ENCODE data around the gene KAZN. TPM values are rescaled to one million over a fixed set of nuclear protein-coding genes. Genes with fewer than 3 reads are reported as not detected.

KAZN gene
- 3.3 to 4.2 TPM (median 3.7 TPM) in 5 replicates for total RNA-seq (2022; extraction: Qiagen RNA extraction)

DNA sequence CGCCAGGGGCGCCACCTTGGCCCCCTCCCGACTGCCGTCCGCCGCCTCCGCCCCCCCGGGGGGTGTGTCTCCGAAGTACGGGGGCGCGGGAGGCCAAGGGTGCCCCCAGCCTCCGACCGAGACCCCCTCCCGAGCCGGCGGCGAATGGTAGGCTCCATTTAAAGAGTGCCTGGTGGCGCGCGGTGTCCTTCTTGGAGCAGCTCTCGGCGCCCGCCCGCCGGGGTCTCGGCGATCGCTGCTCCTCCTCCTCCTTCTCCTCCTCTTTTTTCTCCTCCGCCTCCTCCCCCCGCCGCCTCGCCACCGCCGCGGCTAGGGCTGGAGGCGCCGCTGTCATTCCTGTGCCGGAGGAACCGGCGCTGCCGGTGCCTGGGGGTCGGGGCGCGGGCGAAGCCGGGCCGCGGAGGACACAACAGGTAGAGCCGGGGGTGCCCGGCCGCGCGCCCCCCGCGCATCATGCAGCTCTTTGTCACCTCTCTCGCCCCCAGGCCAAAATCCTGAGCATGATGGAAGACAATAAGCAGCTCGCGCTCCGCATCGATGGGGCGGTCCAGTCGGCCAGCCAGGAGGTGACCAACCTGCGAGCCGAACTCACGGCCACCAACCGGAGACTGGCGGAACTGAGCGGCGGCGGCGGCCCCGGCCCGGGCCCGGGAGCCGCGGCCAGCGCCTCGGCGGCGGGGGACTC lies at the start of gene KAZN:
Gene KAZN, plus strand, starts transcription at position 188 of the 685 bp plus-strand sequence.

GRCh38 chr1:15153184-15153841 lies 554.8 kb downstream of the KAZN start, which contains the start of gene TMEM51:
TMEM51 (plus strand) TSS chr1:15153747; CDS start chr1:15215088, 61,341 bp downstream.

